LoVo (cell line): ENCODE data around the gene CEACAM4.
A peak's percentile ranks its signal among the peaks of the same experiment; 100 is the strongest.
"Not testable (repeated sequence)": the region's sequence is repeated elsewhere in the genome, so short reads cannot be mapped to it uniquely, and the experiment has no call there.

Source experiments
- DNase-seq: peaks from one replicate; pipeline ENCODE4 v3.0.0-alpha.2; 2016; ENCODE audit warnings: low spot score

CEACAM4 gene

GRCh38 chr19:41626877-41627276 is at the start of gene CEACAM4:
CEACAM4 (minus strand) TSS chr19:41627074; CDS start chr19:41626963, 111 bp downstream.
- DNase-seq, result no peak

GRCh38 chr19:41671486-41671885 is 44.6 kb upstream of the CEACAM4 start:
- DNase-seq, result peak; percentile 58

GRCh38 chr19:41670755-41671154 is 43.9 kb upstream of the CEACAM4 start:
- DNase-seq, result no peak

GRCh38 chr19:41668315-41668714 is 41.4 kb upstream of the CEACAM4 start:
- no peak for DNase-seq

GRCh38 chr19:41666075-41666474 is 39.2 kb upstream of the CEACAM4 start:
- DNase-seq, result no peak

- DNase-seq, result no peak
These were observed 30.3 kb upstream of the CEACAM4 start for GRCh38 chr19:41657157-41657556.

- not testable (repeated sequence) for DNase-seq
These were observed 29.9 kb upstream of the CEACAM4 start for GRCh38 chr19:41656756-41657155.

GRCh38 chr19:41652250-41652649 is 25.4 kb upstream of the CEACAM4 start:
- DNase-seq, result no peak

- no peak for DNase-seq
These were observed 23.0 kb upstream of the CEACAM4 start for GRCh38 chr19:41649827-41650226.

GRCh38 chr19:41646589-41647204 is 19.8 kb upstream of the CEACAM4 start:
- DNase-seq, result no peak

- DNase-seq, result peak; percentile 68
These were observed 15.1 kb upstream of the CEACAM4 start for GRCh38 chr19:41641879-41642485.

- no peak for DNase-seq
These were observed 11.8 kb upstream of the CEACAM4 start for GRCh38 chr19:41638641-41639081.

GRCh38 chr19:41637484-41637883 is 10.6 kb upstream of the CEACAM4 start:
- no peak for DNase-seq

- DNase-seq, result no peak
These were observed 1.2 kb upstream of the CEACAM4 start for GRCh38 chr19:41627966-41628675.

- DNase-seq, result no peak
These were observed 596 bp downstream of the CEACAM4 start for GRCh38 chr19:41626278-41626677.

GRCh38 chr19:41624937-41625336 is 1.9 kb downstream of the CEACAM4 start:
- DNase-seq, result no peak

- DNase-seq, result no peak
These were observed 2.4 kb downstream of the CEACAM4 start for GRCh38 chr19:41624515-41624914.

- no peak for DNase-seq
These were observed 3.5 kb downstream of the CEACAM4 start for GRCh38 chr19:41623360-41623759.

GRCh38 chr19:41621654-41622053 is 5.2 kb downstream of the CEACAM4 start:
- no peak for DNase-seq

GRCh38 chr19:41621226-41621625 is 5.6 kb downstream of the CEACAM4 start:
- no peak for DNase-seq

GRCh38 chr19:41620171-41620570 is 6.7 kb downstream of the CEACAM4 start:
- DNase-seq, result no peak

GRCh38 chr19:41619018-41619556 is 7.8 kb downstream of the CEACAM4 start:
- no peak for DNase-seq
